HepG2 (cell line): ENCODE measurements around the gene NUTF2. TPM values are rescaled to one million over a fixed set of nuclear protein-coding genes. Genes with fewer than 3 reads are reported as not detected.

Source experiments
- ARHGAP35 ChIP-seq: sonication (generic); formaldehyde crosslinking; IDR thresholded peaks from 2 replicates; pipeline ENCODE4 v1.9.0; 2022; ENCODE audit warnings: mild to moderate bottlenecking, inconsistent platforms, moderate library complexity, missing genetic modification reagents, borderline replicate concordance
- ARID4A ChIP-seq: sonication (generic); formaldehyde crosslinking; IDR thresholded peaks from 2 replicates; pipeline ENCODE4 v1.5.0; 2020; ENCODE audit warnings: mild to moderate bottlenecking, missing genetic modification reagents, borderline replicate concordance
- ATF2 ChIP-seq: sonication (generic); formaldehyde crosslinking; IDR thresholded peaks from 2 replicates; pipeline ENCODE4 v1.4.0; 2020; ENCODE audit warnings: missing genetic modification reagents
- GABPB1 ChIP-seq: IDR thresholded peaks from 2 replicates; pipeline ENCODE4 v1.6.1; 2016; ENCODE audit warnings: mild to moderate bottlenecking, missing genetic modification reagents, moderate library complexity, missing compliant biosample characterization
- GTF2F1 ChIP-seq: fragments of 150-350 bp; IDR thresholded peaks from 2 replicates; pipeline ENCODE4 v1.6.1; 2014; ENCODE audit warnings: low read length
- IKZF5 ChIP-seq: IDR thresholded peaks from 2 replicates; pipeline ENCODE4 v1.6.1; 2018; ENCODE audit warnings: missing genetic modification reagents, mild to moderate bottlenecking, missing compliant biosample characterization
- PAX8 ChIP-seq: sonication (generic); formaldehyde crosslinking; IDR thresholded peaks from 2 replicates; pipeline ENCODE4 v1.8.0; 2022; ENCODE audit warnings: mild to moderate bottlenecking, missing genetic modification reagents, borderline replicate concordance
- PITX1 ChIP-seq: sonication (generic); formaldehyde crosslinking; IDR thresholded peaks from 2 replicates; pipeline ENCODE4 v1.5.1; 2020; ENCODE audit warnings: mild to moderate bottlenecking, missing genetic modification reagents
- PLSCR1 ChIP-seq: sonication (generic); formaldehyde crosslinking; IDR thresholded peaks from 2 replicates; pipeline ENCODE4 v1.5.0; 2020; ENCODE audit warnings: missing genetic modification reagents, mild to moderate bottlenecking, borderline replicate concordance
- SMARCC2 ChIP-seq: fragments of 450-650 bp; IDR thresholded peaks from 2 replicates; pipeline ENCODE4 v1.6.1; 2017; ENCODE audit warnings: antibody characterized with exemption, mild to moderate bottlenecking
- SMC3 ChIP-seq: IDR thresholded peaks from 2 replicates; pipeline ENCODE4 v1.6.1; 2011; ENCODE audit warnings: low read length, improper control_type of control experiment
- ZNF18 ChIP-seq: sonication (generic); formaldehyde crosslinking; IDR thresholded peaks from 2 replicates; pipeline ENCODE4 v1.8.0; 2022; ENCODE audit warnings: mild to moderate bottlenecking, missing genetic modification reagents; ENCODE audit not compliant: insufficient replicate concordance
- ZNF367 ChIP-seq: sonication (generic); formaldehyde crosslinking; IDR thresholded peaks from 2 replicates; pipeline ENCODE4 v1.4.0; 2020; ENCODE audit warnings: missing genetic modification reagents, borderline replicate concordance
- ZNF761 ChIP-seq: sonication (generic); formaldehyde crosslinking; conservative IDR thresholded peaks from 2 replicates; pipeline ENCODE4 v1.4.0; 2020; ENCODE audit warnings: mild to moderate bottlenecking, missing genetic modification reagents
- ZNF770 ChIP-seq: sonication (generic); formaldehyde crosslinking; IDR thresholded peaks from 2 replicates; pipeline ENCODE4 v1.5.0; 2020; ENCODE audit warnings: mild to moderate bottlenecking, missing genetic modification reagents
- polyA plus RNA-seq, 8 experiments: library from polyadenylated mRNA; depleted of rRNA in 3 of 8; stranded (reverse) in 7 of 8; unstranded in 1 of 8; fragments of >200 nt; fragmentation: Illumina TruSeq in 4 of 8; extraction: Trizol in 4 of 8; gene quantifications; 2 replicates each; pipeline versions ENCODE4 v1.2.1 to v1.2.3, GENCODE V29; 2011 to 2016; ENCODE audit warnings: low read depth in 4 of 8, missing spikeins in 1 of 8, mixed read lengths in 1 of 8; ENCODE audit not compliant: insufficient read depth in 1 of 8
- total RNA-seq, 5 experiments: library from RNA; depleted of rRNA; stranded (reverse); fragments of >200 nt; fragmentation: Illumina TruSeq; extraction: Trizol; gene quantifications; 2 replicates each; pipeline ENCODE4 v1.2.3, GENCODE V29; 2016; ENCODE audit warnings: low read depth in 1 of 5

NUTF2 gene
- total and polyA plus RNA-seq, 2 of the 13 experiments (the other 11 are each of a cell fraction or from before 2014, with no cell fraction given): 168 to 214 TPM

- TF ChIP-seq ZNF770 (CRISPR knock-in tag): no peak
- TF ChIP-seq SMARCC2: no peak
- no peak for TF ChIP-seq ATF2
- TF ChIP-seq ARID4A (CRISPR knock-in tag): peak; percentile 77; the same call in 1 of the 2 replicates
- no peak; the same call in 1 of the 2 replicates for TF ChIP-seq PITX1 (CRISPR knock-in tag)
- TF ChIP-seq ZNF18 (CRISPR knock-in tag): no peak
- no peak for TF ChIP-seq PLSCR1 (CRISPR knock-in tag)
- no peak for TF ChIP-seq ZNF761 (CRISPR knock-in tag)
- TF ChIP-seq ARHGAP35 (CRISPR knock-in tag): no peak
- TF ChIP-seq GABPB1 (CRISPR knock-in tag): no peak
- TF ChIP-seq SMC3: no peak; the same call in 1 of the 2 replicates
- no peak for TF ChIP-seq ZNF367 (CRISPR knock-in tag)
- TF ChIP-seq IKZF5 (CRISPR knock-in tag): no peak
- no peak for TF ChIP-seq GTF2F1
- no peak for TF ChIP-seq PAX8 (CRISPR knock-in tag)
These were observed 11.0 kb downstream of the NUTF2 start (continued) for GRCh38 chr16:67857547-67858233.
